MG63 (cell line): ENCODE results near the gene SCAPER. TPM values are rescaled to one million over a fixed set of nuclear protein-coding genes. Genes with fewer than 3 reads are reported as not detected.
A peak's percentile ranks its signal among the peaks of the same experiment; 100 is the strongest.
"Not testable (repeated sequence)": the region's sequence is repeated elsewhere in the genome, so short reads cannot be mapped to it uniquely, and the experiment has no call there.

Experiments
- DNase-seq: peaks from one replicate; pipeline ENCODE4 v3.0.0-alpha.2; 2020
- H3K27me3 ChIP-seq: fragments of 250-450 bp; sonication (Bioruptor Pico); 2 replicates; pipeline ENCODE4 v1.5.1; 2020; ENCODE audit warnings: mild to moderate bottlenecking, moderate library complexity
- H3K36me3 ChIP-seq: fragments of 250-450 bp; sonication (Bioruptor Pico); 2 replicates; pipeline ENCODE4 v1.5.1; 2020; ENCODE audit warnings: mild to moderate bottlenecking, moderate library complexity
- H3K4me3 ChIP-seq: fragments of 250-450 bp; sonication (Bioruptor Pico); 2 replicates; pipeline ENCODE4 v1.5.1; 2020; ENCODE audit warnings: mild to moderate bottlenecking, moderate library complexity
- H3K9me3 ChIP-seq: fragments of 250-450 bp; sonication (Bioruptor Pico); 2 replicates; pipeline ENCODE4 v1.5.1; 2020; ENCODE audit warnings: mild to moderate bottlenecking, moderate library complexity
- total RNA-seq: library from RNA; depleted of rRNA; stranded (reverse); fragments of >200 nt; shearing (Covaris generic); gene quantifications from 2 replicates; pipeline ENCODE4 v1.2.3, GENCODE V29; 2014; ENCODE audit warnings: low replicate concordance

SCAPER gene
- total RNA-seq, 1 experiment from 2014 or later: 16.0 TPM

DNA sequence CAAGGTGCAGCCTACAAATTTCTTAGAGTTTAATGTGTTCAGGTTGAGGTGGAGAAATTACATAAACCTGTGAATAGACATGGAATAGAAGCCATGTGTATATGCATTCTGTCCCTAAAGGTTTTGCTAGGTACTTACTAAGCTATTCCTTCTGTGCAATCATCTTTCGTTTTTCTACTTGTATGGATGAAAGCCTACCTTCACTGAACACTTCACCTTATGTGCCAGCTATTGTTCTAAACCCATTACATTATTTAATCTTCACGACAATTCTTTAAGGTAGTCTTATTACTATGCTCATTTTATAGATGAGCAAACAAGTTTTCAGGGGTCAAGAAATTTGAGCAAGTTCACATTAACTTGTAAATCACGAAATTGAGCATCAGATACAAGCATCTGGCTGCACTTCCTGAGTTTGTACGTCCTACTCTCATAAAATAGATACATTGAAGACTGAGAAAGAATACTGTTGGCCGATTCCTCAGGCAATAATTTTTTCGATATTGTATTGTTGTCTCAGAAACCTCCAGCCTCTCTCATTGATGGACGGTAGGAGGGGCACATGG lies 25.8 kb upstream of the SCAPER start:
- DNase-seq: no peak
- H3K27me3 ChIP-seq: peaks cover 3% of the 10 kb centered on the region; the same call in 1 of the 2 replicates
- H3K36me3 ChIP-seq: peaks cover 11% of the 10 kb centered on the region
- H3K4me3 ChIP-seq: peak overlapping the region; percentile 68
- H3K9me3 ChIP-seq: no peaks in the 10 kb centered on the region; the same call in 1 of the 2 replicates

DNA sequence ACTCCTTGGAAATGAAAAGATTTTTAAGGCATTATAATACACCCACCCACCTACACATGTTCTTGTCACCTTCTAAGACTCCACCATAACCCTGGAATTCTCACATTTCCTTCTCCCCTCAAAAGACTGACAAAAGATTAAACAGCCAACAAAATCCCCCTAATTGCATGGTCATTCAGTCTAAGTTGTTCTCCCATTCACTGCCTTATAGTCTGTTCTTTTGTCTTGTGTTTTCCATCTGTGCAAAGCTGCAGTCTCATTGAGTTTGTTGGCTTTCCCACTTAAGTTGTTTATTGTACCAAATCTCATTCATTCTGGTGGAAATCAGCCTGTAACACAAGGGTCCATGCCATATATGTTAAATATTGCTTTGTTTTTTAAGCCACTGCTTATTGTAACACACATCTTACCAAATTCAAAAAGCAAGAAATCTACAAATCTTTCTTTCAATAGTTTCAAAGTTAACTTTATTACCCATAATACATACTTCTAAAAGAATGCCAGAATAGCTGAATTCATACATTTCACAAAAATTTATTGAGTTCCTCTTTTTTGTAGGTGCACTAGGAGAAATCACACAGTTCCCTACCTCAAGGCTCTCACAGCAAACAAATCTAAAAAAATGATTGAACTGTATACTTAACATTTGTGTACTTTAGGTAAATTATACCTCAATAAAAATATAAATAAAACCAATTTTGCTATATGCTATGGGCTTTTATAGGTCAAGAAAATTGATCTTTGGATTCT lies 24.0 kb upstream of the SCAPER start:
- peaks cover 3% of the 10 kb centered on the region; the same call in 1 of the 2 replicates for H3K27me3 ChIP-seq
- no peak for DNase-seq
- no peak overlapping the region for H3K4me3 ChIP-seq
- H3K36me3 ChIP-seq: peaks cover 8% of the 10 kb centered on the region
- H3K9me3 ChIP-seq: no peaks in the 10 kb centered on the region; the same call in 1 of the 2 replicates

DNA sequence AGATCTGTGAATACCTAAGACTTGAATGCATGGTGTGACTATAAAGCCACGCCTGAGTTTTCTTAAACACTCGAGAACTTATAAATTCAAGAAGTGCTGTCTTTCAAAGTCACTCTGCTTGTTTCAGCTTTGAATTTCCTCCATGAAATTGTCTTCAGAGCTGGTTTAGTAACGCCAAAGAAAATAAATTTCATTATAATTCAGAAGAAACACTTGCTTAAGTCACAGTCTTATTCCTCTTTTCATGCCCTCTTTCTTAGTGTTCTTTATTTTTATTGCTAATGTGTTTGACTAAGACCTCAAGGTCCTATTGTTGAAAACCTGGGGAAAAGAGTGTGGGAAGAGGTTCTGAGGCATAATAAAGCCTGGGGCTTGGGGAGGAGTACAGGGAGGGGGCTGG lies 23.1 kb upstream of the SCAPER start:
- Histone ChIP-seq H3K9me3 (no peaks in the 10 kb centered on the region; the same call in 1 of the 2 replicates), H3K36me3 (peaks cover 3% of the 10 kb centered on the region), H3K4me3 (no peak overlapping the region), H3K27me3 (peaks cover 6% of the 10 kb centered on the region)
- DNase-seq: no peak

DNA sequence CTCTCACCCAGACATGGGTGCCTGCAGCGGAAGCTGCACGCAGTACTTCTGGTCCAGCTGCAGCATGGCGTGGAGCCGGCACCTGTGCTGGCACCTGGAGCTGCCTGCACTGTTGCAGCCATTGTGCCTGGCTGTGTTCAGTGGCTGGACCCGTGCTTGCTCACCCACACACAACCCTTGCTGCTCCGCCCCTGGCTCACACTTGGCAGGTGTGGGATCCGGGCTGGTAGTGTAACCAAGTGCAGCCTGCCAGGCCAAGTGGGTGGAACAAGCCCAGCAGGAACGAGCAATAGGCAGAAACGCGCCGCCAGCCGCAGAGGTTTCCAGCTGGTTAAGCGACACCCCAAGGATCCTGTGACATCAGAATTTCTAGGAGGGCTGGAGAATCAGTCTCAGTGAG lies 11.2 kb upstream of the SCAPER start:
- Histone ChIP-seq H3K36me3 (no peaks in the 10 kb centered on the region), H3K27me3 (peaks cover 46% of the 10 kb centered on the region), H3K9me3 (no peaks in the 10 kb centered on the region), H3K4me3 (no peak overlapping the region)
- DNase-seq: no peak

DNA sequence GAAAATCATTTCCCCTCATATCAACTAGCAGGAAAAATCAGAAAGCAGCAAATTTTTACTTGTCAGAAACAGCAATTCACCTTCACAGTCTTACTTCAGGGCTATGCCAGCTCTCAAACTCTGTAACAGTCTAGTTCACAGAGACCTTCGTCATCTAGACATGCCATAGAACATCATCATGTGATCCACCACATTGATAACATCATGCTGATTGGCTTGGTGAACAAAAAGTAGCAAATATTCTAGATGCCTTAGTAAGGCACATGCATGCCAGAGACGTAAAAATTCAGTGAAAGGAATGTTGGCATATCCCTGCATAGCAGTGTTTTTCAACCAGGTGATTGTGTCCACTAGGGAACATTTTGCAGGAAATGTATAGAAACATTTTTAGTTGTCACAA lies 8.6 kb upstream of the SCAPER start:
- H3K27me3 ChIP-seq: peaks cover 34% of the 10 kb centered on the region
- no peak for DNase-seq
- H3K36me3 ChIP-seq: no peaks in the 10 kb centered on the region
- H3K9me3 ChIP-seq: no peaks in the 10 kb centered on the region
- no peak overlapping the region for H3K4me3 ChIP-seq

DNA sequence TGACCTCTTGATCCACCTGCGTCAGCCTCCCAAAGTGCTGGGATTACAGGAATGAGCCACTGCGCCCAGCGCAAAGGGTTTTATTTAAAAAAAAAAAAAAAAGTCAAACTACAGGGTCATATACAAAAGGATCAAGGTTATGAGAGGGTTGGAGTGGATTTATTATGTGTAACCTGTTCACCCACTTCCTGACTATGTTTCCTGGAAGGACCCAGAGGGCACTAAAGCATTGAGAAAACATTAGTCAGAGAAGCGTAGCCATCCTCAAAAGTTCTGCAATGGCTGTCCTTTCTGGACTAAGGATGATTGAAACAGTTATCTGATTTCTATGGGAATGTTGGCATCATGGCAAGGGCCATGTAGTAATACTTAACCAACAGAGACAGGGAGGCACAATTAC lies 7.3 kb upstream of the SCAPER start:
- Histone ChIP-seq H3K9me3 (no peaks in the 10 kb centered on the region), H3K36me3 (no peaks in the 10 kb centered on the region), H3K4me3 (no peak overlapping the region), H3K27me3 (peaks cover 27% of the 10 kb centered on the region)
- DNase-seq: no peak

DNA sequence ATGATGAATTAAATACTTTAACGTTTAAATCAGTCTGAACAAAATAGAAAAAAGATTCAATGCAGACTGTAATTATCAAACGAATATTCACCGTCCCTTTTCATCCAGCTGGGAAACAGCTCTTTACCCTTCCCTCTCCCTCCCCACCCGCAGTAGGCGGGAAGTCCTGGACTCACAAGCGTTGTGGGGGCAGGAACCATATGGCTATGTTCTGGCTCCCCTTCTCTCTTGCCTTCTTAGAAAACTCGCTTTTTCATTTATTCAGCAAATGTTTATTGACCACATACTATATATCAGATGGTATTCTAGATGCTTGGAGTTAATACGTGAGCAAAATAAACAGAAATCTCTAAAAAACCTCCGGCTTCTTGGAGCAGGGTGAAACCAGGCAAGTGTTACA lies 715 bp upstream of the SCAPER start:
- Histone ChIP-seq H3K4me3 (peak overlapping the region; percentile 86), H3K27me3 (no peaks in the 10 kb centered on the region), H3K36me3 (no peaks in the 10 kb centered on the region), H3K9me3 (no peaks in the 10 kb centered on the region)
- no peak for DNase-seq

DNA sequence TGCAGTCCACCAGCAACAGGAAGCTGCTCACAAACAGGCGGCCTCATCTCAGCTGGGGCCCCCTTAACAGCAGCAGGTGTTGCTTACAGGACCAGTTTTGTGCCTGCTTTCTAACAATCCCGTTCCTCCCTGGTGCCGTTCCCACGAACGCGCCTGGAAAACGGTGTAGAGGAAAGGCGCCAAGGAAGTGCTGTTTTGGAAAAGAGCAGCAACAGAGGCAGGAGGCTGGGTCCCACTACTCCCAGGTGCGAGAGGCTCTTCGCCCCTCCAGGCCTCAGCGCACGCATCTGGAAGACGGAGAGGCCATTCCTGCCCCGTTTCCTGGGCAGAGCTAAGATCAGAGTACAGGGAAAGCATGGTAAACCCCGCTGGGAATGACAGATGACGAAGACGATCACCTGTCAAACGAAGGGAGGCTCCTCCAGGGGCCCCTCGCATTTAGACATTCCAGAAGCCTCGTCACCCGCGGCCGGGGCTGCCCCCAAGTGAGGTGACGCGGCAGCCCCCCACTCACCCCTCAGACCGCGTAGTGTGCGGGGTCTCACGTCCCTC lies 603 bp downstream of the SCAPER start:
- Histone ChIP-seq H3K27me3 (no peaks in the 10 kb centered on the region), H3K36me3 (no peaks in the 10 kb centered on the region), H3K4me3 (peak overlapping the region; percentile 86), H3K9me3 (no peaks in the 10 kb centered on the region)
- DNase-seq: peak; percentile 29

DNA sequence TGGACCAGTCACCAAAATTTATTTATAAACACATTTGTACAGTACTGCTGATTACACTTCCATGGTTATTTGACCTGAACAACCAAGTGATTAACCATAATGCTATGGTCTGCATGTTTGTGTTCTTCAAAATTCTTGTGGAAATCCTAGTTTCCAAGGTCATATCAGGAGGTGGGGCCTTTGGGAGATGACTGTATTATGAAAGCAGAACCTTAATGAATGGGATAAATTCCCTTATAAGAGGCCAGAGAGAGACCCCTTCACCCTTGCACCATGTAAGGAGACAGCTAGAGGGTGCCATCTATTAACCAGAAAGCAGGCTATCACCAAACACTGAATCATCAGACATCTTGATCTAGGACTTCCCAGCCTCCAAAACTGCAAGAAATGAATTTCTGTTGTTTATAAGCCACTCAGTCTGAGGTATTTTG lies 1.9 kb downstream of the SCAPER start:
- Histone ChIP-seq H3K9me3 (no peaks in the 10 kb centered on the region), H3K36me3 (no peaks in the 10 kb centered on the region), H3K27me3 (no peaks in the 10 kb centered on the region), H3K4me3 (no peak overlapping the region)
- no peak for DNase-seq

DNA sequence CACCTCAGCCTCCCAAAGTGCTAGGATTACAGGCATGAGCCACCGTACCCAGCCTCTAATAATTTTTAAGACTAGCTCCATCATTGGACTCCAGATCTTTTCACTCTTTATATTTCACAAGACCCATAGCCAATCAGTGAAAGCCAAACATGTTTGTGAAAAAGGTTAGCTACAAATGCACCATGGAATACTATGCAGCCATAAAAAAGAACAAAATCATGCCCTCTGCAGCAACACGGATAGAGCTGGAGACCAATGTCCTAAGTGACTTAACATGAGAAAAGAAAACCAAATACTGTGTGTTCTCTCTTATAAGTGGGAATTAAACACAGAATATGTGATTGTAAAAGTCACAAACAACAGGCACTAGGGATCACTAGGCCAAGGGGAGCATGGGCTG lies 3.2 kb downstream of the SCAPER start:
- Histone ChIP-seq H3K27me3 (no peaks in the 10 kb centered on the region), H3K4me3 (no peak overlapping the region), H3K9me3 (no peaks in the 10 kb centered on the region), H3K36me3 (no peaks in the 10 kb centered on the region)
- DNase-seq: no peak

DNA sequence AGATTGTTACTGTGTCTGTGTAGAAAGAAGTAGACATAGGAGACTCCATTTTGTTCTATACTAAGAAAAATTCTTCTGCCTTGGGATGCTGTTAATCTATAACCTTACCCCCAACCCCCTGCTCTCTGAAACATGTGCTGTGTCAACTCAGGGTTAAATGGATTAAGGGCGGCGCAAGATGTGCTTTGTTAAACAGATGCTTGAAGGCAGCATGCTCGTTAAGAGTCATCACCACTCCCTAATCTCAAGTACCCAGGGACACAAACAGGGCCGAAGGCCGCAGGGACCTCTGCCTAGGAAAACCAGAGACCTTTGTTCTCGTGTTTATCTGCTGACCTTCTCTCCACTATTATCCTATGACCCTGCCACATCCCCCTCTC lies 5.2 kb downstream of the SCAPER start:
- H3K36me3 ChIP-seq, H3K9me3 ChIP-seq, H3K4me3 ChIP-seq, DNase-seq, H3K27me3 ChIP-seq: not testable (repeated sequence)

DNA sequence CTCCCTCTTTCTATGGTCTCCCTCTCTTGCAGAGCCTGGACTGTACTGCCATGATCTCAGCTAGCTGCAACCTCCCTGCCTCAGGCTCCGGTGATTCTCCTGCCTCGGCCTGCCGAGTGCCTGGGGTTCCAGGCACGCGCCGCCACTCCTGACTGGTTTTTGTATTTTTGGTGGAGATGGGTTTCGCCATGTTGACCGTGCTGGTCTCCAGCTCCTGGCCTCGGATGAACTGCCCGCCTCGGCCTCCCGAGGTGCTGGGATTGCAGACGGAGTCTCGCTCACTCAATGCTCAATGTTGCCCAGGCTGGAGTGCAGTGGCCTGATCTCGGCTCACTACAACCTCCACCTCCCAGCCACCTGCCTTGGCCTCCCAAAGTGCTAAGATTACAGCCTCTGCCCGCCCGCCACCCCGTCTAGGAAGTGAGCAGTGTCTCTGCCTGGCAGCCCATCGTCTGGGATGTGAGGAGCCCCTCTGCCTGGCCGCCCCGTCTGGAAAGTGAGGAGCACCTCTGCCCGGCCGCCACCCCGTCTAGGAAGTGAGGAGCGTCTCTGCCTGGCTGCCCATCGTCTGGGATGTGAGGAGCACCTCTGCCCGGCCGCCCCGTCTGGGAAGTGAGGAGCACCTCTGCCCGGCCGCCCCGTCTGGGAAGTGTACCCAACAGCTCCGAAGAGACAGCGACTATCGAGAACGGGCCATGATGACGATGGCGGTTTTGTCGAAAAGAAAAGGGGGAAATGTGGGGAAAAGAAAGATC lies 5.8 kb downstream of the SCAPER start:
- H3K27me3 ChIP-seq, H3K9me3 ChIP-seq, H3K36me3 ChIP-seq, DNase-seq, H3K4me3 ChIP-seq: not testable (repeated sequence)

DNA sequence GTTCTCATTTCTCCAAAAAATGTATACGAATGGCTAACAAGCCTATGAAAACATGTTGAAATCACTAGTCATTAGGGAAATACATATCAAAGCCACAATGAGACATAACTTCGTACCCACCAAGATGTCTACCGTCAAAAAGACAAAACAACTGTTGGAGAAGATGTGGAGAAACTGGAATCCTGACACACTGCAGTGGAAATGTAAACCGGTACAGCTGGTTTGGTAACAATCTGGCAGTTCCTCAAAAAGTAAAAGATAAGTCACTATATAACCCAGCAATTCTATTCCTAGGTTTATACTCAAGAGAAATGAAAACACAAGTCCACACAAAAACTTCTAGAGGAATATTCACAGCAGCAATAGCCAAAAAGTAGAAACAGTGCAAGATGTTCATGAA lies 7.0 kb downstream of the SCAPER start:
- no peak overlapping the region for H3K4me3 ChIP-seq

DNA sequence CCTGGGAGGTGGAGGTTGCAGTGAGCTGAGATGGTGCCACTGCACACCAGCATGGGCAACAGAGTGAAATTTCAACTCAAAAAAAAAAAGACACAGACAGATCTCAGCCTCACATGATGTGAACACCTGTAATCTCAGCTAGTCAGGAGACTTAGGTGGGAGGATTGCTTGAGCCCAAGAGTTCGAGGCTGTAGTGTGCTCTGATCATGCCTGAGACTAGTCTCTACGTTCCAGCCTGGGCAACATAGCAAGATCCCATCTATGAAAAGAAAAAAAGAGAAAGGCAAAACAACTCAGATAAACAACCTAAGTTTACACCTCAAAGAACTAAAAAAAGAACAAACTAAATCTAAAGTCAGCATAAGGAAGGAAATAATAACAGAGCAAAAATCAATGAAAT lies 11.0 kb downstream of the SCAPER start:
- H3K9me3 ChIP-seq: 0 out of 2 replicates have a peak, but pooled peaks cover 2% of the 10 kb centered on the region
- H3K27me3 ChIP-seq: no peaks in the 10 kb centered on the region
- H3K4me3 ChIP-seq: no peak overlapping the region
- no peak for DNase-seq
- H3K36me3 ChIP-seq: peaks cover 6% of the 10 kb centered on the region

More for the DNA sequence above, 7.0 kb downstream of the SCAPER start:
- Histone ChIP-seq H3K27me3 (no peaks in the 10 kb centered on the region), H3K36me3 (peaks cover 6% of the 10 kb centered on the region), H3K9me3 (no peaks in the 10 kb centered on the region)
- no peak for DNase-seq

DNA sequence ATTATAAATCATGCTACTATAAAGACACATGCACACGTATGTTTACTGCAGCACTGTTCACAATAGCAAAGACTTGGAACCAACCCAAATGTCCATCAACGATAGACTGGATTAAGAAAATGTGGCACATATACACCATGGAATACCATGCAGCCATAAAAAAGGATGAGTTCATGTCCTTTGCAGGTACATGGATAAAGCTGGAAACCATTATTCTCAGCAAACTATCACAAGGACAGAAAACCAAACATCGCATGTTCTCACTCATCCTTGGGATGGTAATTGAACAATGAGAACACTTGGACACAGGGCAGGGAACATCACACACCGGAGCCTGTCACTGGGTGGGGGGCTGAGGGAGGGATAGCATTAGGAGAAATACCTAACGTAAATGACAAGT lies 12.3 kb downstream of the SCAPER start:
- H3K9me3 ChIP-seq, H3K4me3 ChIP-seq, H3K36me3 ChIP-seq, H3K27me3 ChIP-seq, DNase-seq: not testable (repeated sequence)

DNA sequence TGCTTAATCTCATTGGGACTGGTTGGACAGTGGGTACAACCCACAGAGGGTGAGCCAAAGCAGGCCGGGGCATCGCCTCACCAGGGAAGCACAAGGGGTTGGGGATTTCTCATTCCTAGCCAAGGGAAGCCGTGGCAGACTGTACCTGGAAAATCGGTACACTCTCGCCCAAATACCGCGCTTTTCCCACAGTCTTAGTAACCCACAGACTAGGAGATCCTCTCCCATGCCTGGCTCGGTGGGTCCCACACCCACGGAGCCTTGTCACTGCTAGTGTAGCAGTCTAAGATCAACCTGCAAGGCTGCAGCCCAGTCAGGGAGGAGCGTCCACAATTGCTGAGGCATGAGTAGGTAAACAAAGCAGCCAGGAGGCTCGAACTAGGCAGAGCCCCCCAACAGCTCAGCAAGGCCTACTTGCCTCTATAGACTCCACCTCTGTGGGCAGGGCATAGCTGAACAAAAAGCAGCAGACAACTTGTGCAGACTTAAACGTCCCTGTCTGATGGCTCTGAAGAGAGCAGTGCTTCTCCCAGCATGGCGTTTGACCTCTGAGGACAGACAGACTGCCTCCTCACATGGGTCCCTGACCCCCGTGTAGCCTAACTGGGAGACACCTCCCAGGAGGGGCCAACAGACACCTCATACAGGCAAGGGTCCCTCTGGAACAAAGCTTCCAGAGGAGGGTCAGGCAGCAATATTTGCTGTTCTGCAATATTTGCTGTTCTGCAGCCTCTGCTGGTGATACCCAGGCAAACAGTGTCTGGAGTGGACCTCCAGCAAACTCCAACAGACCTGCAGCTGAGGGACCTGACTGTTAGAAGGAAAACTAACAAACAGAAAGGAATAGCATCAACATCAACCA lies 17.6 kb downstream of the SCAPER start:
- not testable (repeated sequence) for H3K27me3 ChIP-seq, H3K9me3 ChIP-seq, H3K36me3 ChIP-seq, DNase-seq, H3K4me3 ChIP-seq
